A549 (cell line): ENCODE results near the gene FBXO21.
"Not testable (repeated sequence)": the region's sequence is repeated elsewhere in the genome, so short reads cannot be mapped to it uniquely, and the experiment has no call there.

Experiments
- CEBPB ChIP-seq, 2 experiments: fragments of >200 bp in 1 of 2; sonication (Bioruptor Twin) in 1 of 2; formaldehyde crosslinking in 1 of 2; IDR thresholded peaks; 2 replicates each; pipeline ENCODE4 v1.6.1; 2012 to 2016
- CTCF ChIP-seq: fragments of >200 bp; sonication (Bioruptor Twin); formaldehyde crosslinking; IDR thresholded peaks from 3 replicates; pipeline ENCODE4 v1.5.1; 2016
- EP300 ChIP-seq, 2 experiments: fragments of >200 bp; sonication (Bioruptor Twin); formaldehyde crosslinking; IDR thresholded peaks; 2 replicates in 1 of 2; 3 replicates in 1 of 2; pipeline ENCODE4 v1.6.1; 2016 to 2017
- JUN ChIP-seq, 2 experiments: fragments of >200 bp; sonication (Bioruptor Twin); formaldehyde crosslinking; IDR thresholded peaks; 2 replicates in 1 of 2; 3 replicates in 1 of 2; pipeline ENCODE4 v1.6.1; 2016 to 2017
- KDM5A ChIP-seq: fragments of 200-600 bp; sonication (generic); IDR thresholded peaks from 2 replicates; pipeline ENCODE4 v1.6.1; 2016; ENCODE audit warnings: antibody characterized with exemption, mild to moderate bottlenecking
- POLR2A ChIP-seq: IDR thresholded peaks from 2 replicates; pipeline ENCODE4 v1.6.1; 2012; ENCODE audit warnings: mild to moderate bottlenecking, low read length
- RAD21 ChIP-seq, 2 experiments: fragments of >200 bp in 1 of 2; sonication (Bioruptor Twin) in 1 of 2; formaldehyde crosslinking in 1 of 2; IDR thresholded peaks in 1 of 2; conservative IDR thresholded peaks in 1 of 2; 2 replicates in 1 of 2; 3 replicates in 1 of 2; pipeline ENCODE4 v1.6.1; 2012 to 2018; ENCODE audit warnings: inconsistent platforms in 1 of 2

GRCh38 chr12:117104003-117104402 lies 86.3 kb downstream of the FBXO21 start:
- not testable (repeated sequence) for TF ChIP-seq CTCF; KDM5A; EP300 (IDR thresholded peaks at IDR 0.05); JUN (IDR thresholded peaks at IDR 0.05); POLR2A; RAD21 (conservative IDR thresholded peaks at IDR 0.05 in 1 of 2, IDR thresholded peaks at IDR 0.05 in 1 of 2); CEBPB (IDR thresholded peaks at IDR 0.05)
